ENCODE results near the gene SPRYD3.
A peak's percentile ranks its signal among the peaks of the same experiment; 100 is the strongest.

Gene SPRYD3

DNA sequence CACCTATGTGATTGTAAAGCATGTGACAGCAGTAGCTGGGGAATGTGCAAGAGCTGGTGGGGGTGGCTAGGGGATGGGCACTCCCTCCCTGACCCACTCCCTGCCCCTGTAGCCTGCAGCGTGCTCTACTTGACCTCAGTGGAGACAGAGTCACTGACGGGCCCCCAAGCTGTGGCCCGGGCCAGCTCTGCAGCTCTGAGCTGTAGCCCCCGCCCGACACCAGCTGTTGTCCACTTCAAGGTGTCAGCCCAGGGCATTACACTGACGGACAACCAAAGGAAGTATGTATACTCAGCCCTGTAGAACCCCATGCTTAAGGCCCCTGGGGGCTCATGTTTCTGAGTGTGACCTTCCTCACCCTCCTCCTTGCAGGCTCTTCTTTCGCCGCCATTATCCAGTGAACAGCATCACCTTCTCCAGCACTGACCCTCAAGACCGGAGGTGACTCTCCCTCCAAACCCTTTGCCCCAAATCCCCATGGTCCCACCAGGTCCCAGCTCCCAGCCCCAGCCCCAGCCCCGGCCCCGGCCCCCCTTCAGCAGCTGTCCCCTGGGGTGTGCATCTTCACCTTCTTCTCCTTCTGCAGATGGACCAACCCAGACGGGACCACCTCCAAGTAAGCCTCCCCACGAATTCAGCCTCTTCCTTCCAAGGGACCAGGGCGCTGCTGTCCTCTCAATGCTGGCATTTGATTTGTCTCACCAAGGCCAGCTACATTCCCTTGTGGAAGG lies 16.0 kb downstream of the SPRYD3 start:
- no peak for DNase-seq (ENCODE audit: low read depth)

DNA sequence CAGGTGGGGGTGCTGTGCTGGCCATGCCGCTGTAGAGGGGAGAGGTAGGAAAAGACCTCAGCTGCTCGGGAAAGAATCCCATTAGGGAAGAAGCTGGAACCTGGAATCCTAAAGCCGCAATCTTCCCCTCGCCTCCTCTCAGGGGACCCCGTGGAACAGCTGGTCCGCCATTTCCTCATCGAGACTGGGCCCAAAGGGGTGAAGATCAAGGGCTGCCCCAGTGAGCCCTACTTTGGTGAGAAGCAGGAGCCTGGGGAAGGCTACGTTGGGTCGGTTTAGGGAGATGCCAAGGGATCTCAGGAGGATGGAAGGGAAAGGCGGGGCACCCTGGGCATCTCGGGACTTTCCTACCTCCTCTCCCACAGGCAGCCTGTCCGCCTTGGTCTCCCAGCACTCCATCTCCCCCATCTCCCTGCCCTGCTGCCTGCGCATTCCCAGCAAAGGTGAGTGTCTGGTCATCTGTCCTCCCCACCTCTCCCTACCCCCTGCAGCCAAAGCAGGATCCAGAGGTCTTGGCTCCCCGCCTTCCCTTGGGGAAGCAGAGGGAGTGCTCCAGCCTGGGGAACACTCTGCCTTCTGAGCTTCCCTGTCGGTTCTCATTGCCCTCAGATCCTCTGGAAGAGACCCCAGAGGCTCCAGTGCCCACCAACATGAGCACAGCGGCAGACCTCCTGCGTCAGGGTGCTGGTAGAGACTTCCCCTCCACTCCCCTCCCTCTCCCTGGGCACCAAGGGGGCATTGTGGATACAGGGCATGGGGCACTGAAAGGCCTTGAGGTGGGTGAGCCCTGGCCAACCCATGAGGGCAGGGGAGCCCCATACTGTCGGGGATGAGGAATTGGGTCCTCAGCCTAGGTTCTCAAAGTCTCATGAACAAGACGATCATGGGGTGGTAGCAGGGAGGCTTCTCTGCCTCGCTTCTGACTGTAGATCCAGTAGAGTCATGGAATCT lies 16.9 kb downstream of the SPRYD3 start:
- DNase-seq (ENCODE audit: low read depth): no peak

DNA sequence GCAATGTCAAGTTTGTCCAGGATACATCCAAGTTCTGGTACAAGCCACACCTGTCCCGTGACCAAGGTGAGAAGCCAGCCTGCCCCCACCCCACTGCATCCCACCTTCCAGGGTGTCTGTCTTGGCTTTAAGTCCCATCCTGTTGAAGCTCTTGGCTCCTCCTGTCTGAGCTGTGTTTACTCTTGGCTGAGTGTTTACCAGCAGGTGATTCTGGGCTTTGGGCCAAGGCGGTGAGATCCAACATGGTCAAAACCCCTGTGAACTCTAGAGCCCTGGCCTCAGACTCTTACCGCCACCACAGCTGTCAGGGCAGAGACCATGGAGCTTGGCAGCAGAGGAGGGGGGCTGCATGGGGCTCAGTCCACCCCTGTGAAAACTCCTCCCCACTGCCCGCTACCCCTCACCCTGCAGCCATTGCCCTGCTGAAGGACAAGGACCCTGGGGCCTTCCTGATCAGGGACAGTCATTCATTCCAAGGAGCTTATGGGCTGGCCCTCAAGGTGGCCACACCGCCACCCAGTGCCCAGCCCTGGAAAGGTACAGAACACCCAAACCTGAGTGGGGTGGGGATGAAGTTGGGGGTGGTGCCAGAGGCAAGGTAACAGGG lies 17.7 kb downstream of the SPRYD3 start:
- no peak for DNase-seq (ENCODE audit: low read depth)

DNA sequence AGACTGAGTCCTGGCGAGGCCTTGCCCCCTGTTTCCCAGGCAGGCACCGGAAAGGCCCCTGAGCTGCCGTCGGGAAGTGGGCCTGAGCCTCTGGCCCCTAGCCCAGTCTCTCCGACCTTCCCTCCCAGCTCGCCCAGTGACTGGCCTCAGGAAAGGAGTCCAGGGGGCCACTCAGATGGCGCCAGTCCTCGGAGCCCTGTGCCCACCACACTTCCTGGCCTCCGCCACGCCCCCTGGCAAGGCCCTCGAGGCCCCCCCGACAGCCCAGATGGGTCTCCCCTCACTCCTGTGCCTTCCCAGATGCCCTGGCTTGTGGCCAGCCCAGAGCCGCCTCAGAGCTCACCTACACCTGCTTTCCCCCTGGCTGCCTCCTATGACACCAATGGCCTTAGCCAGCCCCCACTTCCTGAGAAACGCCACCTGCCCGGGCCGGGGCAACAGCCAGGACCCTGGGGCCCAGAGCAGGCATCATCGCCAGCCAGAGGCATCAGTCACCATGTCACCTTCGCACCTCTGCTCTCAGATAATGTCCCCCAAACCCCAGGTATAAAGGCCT lies 18.4 kb downstream of the SPRYD3 start:
- no peak for DNase-seq (ENCODE audit: low read depth)

- no peak for DNase-seq (ENCODE audit: low read depth)
Measured at GRCh38 chr12:53060064-53060720, 19.0 kb downstream of the SPRYD3 start.

GRCh38 chr12:53059434-53060063 lies 19.6 kb downstream of the SPRYD3 start:
- no peak for DNase-seq (ENCODE audit: low read depth)

DNA sequence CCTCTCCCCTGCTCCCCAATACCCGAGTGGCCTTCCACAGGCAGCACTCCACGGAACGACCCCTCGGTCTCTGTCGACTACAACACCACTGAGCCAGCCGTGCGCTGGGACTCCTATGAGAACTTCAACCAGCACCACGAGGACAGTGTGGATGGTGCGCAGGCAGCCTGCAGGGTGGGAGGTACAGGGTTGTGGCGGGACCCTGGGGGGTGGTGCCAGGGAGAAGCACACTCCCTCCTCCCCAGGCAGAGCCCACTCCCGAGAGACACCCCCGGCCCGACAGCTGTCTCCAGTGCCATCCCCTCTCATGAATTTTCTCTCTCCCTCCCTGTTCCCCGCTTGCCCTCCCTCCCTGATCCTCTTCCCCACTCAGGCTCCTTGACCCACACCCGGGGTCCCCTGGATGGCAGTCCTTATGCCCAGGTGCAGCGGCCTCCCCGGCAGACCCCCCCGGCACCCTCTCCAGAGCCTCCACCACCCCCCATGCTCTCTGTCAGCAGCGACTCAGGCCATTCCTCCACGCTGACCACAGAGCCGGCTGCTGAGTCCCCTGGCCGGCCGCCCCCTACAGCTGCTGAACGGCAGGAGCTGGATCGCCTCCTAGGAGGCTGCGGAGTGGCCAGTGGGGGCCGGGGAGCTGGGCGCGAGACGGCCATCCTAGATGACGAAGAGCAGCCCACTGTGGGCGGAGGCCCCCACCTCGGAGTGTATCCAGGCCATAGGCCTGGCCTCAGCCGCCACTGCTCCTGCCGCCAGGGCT lies 20.3 kb downstream of the SPRYD3 start:
- no peak for DNase-seq (ENCODE audit: low read depth)

DNA sequence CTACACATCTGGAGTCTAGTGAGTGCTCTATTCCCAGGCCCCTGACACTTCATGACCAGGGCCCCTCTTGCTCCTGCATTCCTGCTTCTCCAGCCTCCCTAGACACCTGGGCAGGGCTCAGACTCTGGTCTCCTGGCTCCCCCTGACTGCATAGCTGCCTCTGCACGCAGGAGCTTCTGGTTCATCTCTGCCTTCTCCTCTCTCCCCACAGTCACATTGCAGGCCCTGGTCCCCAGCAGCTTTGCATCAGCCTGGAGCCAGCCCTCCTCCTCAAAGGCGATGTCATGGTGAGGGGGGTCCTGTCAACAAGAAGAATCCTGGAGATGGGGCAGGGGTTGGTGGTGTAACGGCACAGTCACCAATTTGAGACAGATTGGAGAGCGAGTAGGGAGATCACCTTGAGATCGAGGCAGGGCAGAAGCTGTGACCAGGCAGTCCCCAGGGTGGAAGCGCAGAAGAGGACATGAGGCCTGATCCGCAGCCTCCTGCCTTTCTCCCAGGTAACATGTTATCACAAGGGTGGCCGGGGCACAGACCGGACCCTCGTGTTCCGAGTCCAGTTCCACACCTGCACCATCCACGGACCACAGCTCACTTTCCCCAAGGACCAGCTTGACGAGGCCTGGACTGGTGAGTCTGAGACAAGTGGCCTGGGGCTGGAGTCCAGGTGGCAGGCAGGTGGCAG lies 21.2 kb downstream of the SPRYD3 start:
- no peak for DNase-seq (ENCODE audit: low read depth)

- DNase-seq (ENCODE audit: low read depth): no peak
Measured at GRCh38 chr12:53056901-53057300, 22.3 kb downstream of the SPRYD3 start.

- DNase-seq (ENCODE audit: low read depth): no peak
Measured at GRCh38 chr12:53056296-53056695, 22.9 kb downstream of the SPRYD3 start.

DNA sequence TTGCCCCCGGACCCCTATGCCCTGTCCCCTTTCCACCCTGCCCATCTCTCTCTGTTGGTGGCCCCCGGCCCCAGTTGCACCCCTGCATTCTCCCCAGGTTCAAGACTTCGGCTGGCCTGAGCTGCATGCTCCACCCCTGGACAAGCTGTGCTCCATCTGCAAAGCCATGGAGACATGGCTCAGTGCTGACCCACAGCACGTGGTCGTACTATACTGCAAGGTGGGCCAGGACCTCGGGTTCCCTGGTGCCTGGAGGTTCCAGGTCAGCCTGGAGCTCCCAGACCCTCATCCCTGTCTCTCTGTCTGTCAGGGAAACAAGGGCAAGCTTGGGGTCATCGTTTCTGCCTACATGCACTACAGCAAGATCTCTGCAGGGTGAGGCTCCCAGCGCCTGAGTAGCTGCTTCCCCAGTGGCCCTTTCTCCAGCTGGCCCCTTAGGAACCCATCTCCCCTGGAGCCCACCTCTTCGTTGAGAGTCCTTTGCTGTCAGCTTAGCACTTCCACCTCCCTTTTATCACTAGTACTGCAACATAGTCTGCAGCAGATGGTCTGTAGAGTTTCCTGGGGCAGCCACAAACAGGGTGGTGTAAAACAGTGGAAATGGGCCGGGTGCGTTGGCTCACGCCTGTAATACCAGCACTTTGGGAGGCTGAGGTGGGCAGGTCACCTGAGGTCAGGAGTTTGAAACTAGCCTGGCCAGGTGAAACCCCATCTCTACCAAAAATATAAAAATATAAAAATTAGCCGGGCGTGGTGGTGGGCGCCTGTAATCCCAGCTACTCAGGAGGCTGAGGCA lies 23.5 kb downstream of the SPRYD3 start:
- no peak for DNase-seq (ENCODE audit: low read depth)

DNA sequence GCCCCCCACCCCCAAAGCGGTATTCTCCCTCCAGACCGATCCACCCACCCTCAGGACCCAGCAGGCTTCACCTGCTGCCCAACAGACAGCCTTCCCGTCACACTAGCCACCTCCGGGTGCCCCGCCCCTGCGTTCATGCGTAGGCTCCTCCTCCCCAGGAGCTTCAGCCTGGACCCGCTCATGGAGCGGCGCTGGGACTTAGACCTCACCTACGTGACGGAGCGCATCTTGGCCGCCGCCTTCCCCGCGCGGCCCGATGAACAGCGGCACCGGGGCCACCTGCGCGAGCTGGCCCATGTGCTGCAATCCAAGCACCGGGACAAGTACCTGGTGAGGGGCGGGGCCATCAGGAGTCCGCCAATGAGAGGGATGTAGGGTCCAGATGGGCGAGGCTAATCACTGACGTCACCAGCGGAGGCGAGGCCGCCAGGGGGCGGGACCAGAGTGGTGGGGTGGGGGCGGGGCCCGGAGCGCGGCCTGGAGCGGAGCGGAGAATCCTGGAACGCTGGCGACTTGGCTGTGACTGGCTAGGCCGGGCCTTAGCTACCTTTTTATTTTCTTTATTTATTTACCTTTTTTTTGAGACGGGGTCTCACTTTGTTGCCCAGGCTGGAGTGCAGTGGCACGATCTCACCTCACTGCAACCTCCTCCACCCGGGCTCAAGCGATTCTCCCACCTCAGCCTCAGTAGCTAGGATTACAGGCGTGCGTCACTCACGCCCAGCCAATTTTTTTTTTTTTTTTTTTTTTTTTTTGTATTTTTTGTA lies 24.9 kb downstream of the SPRYD3 start:
- peak; percentile 87 for DNase-seq (ENCODE audit: low read depth)

- peak; percentile 32 for DNase-seq (ENCODE audit: low read depth)
Measured at GRCh38 chr12:53053218-53054111, 25.7 kb downstream of the SPRYD3 start.

- no peak for DNase-seq (ENCODE audit: low read depth)
Measured at GRCh38 chr12:53052419-53053217, 26.6 kb downstream of the SPRYD3 start.

GRCh38 chr12:53051881-53052412 lies 27.2 kb downstream of the SPRYD3 start:
- no peak for DNase-seq (ENCODE audit: low read depth)

Measured in activated T-cell treated with anti-CD3 and anti-CD28 coated beads for 24 hours (primary cell).